Measurements from ENCODE around the gene PARP1.

- TF ChIP-seq YY1 (IDR thresholded peaks at IDR 0.05; ENCODE audit: insufficient read depth, insufficient read length) (no peak), ZNF274 (IDR thresholded peaks at IDR 0.05; ENCODE audit: low read depth, low read length) (no peak), SUZ12 (IDR thresholded peaks at IDR 0.05; ENCODE audit: extremely low read depth, insufficient read depth, insufficient read length) (no peak)
Observed at GRCh38 chr1:226425004-226425378, 17.1 kb upstream of the PARP1 start.

Measured in NT2/D1 (cell line).